ENCODE data around the gene SDC1.

The SDC1 gene

GRCh38 chr2:20183373-20183772 lies 41.6 kb downstream of the SDC1 start:
- DNase-seq (ENCODE audit: low spot score) = no peak

GRCh38 chr2:20182241-20182931 lies 42.5 kb downstream of the SDC1 start:
- DNase-seq (ENCODE audit: low spot score) = peak; percentile 69

GRCh38 chr2:20181761-20182160 lies 43.2 kb downstream of the SDC1 start:
- no peak for DNase-seq (ENCODE audit: low spot score)

GRCh38 chr2:20180676-20181648 lies 44.0 kb downstream of the SDC1 start:
- no peak for DNase-seq (ENCODE audit: low spot score)

GRCh38 chr2:20179755-20180594 lies 45.0 kb downstream of the SDC1 start:
- DNase-seq (ENCODE audit: low spot score) = no peak

GRCh38 chr2:20179466-20179754 lies 45.5 kb downstream of the SDC1 start:
- DNase-seq (ENCODE audit: low spot score) = no peak

- no peak for DNase-seq (ENCODE audit: low spot score)
These were observed 46.1 kb downstream of the SDC1 start for GRCh38 chr2:20178666-20179465.

- no peak for DNase-seq (ENCODE audit: low spot score)
These were observed 46.7 kb downstream of the SDC1 start for GRCh38 chr2:20178249-20178607.

- no peak for DNase-seq (ENCODE audit: low spot score)
These were observed 47.2 kb downstream of the SDC1 start for GRCh38 chr2:20177556-20178248.

GRCh38 chr2:20176760-20177159 lies 48.2 kb downstream of the SDC1 start:
- no peak for DNase-seq (ENCODE audit: low spot score)

GRCh38 chr2:20175931-20176330 lies 49.0 kb downstream of the SDC1 start:
- no peak for DNase-seq (ENCODE audit: low spot score)

- DNase-seq (ENCODE audit: low spot score) = no peak
These were observed 49.7 kb downstream of the SDC1 start for GRCh38 chr2:20175267-20175666.

- DNase-seq (ENCODE audit: low spot score) = no peak
These were observed 50.5 kb downstream of the SDC1 start for GRCh38 chr2:20174410-20174809.

- DNase-seq (ENCODE audit: low spot score) = no peak
These were observed 51.2 kb downstream of the SDC1 start for GRCh38 chr2:20173496-20174402.

- DNase-seq (ENCODE audit: low spot score) = no peak
These were observed 51.9 kb downstream of the SDC1 start for GRCh38 chr2:20173064-20173463.

- no peak for DNase-seq (ENCODE audit: low spot score)
These were observed 52.5 kb downstream of the SDC1 start for GRCh38 chr2:20172273-20173055.

- no peak for DNase-seq (ENCODE audit: low spot score)
These were observed 53.4 kb downstream of the SDC1 start for GRCh38 chr2:20171445-20171977.

GRCh38 chr2:20170704-20171250 lies 54.2 kb downstream of the SDC1 start:
- DNase-seq (ENCODE audit: low spot score) = no peak
